ENCODE measurements around the gene ARHGEF10L. TPM values are rescaled to one million over a fixed set of nuclear protein-coding genes. Genes with fewer than 3 reads are reported as not detected.

The ARHGEF10L gene
- total RNA-seq, 5 donors from 2014 or later (not counting 1 experiment from before 2014, with no cell fraction given) = 0.12 to 0.30 (median 0.22) TPM; not detected in 2

GRCh38 chr1:17682400-17682799, 142.9 kb downstream of the ARHGEF10L start:
- 76% methylated on average over 2 of the region's 4 CpGs for WGBS (ENCODE audit: insufficient coverage)
- Histone ChIP-seq H3K27me3 (replicated peaks in 1 of 2; ENCODE audit: control insufficient read depth in 2 of 2, extremely low read depth in 1 of 2, insufficient read depth in 2 of 2, low read length in 1 of 2) (peaks cover 0 to 25% of the 10 kb centered on the region in 2 experiments), H3K4me3 (ENCODE audit: control insufficient read depth in 1 of 2, extremely low read depth in 1 of 2, low read length in 1 of 2) (no peak overlapping the region), H3K4me1 (ENCODE audit: control insufficient read depth in 1 of 2, extremely low read depth in 1 of 2, insufficient read depth in 2 of 2, low read length in 2 of 2) (no peaks in the 10 kb centered on the region), H3K36me3 (ENCODE audit: control insufficient read depth in 2 of 2, extremely low read depth in 1 of 2, insufficient read depth in 1 of 2, low read length in 1 of 2) (no peaks in the 10 kb centered on the region), H3K9me3 (no peaks in the 10 kb centered on the region), H3K27ac (ENCODE audit: low read length) (no peak overlapping the region)
- no peaks in the 10 kb centered on the region for H3K36me3 Mint-ChIP-seq
- DNase-seq (no peak), ATAC-seq (replicated peaks in 1 of 4) (no peak)
- H3K4me3 Mint-ChIP-seq = no peak overlapping the region
- ChIA-PET CTCF (interaction anchor here (0.6 to 0.7 kb wide), 2 partner anchors 13 to 29 kb away, joined by 3 read pairs; no protein-coding TSS in a partner anchor), POLR2A (no interaction called here)
- no peak overlapping the region for H3K27ac Mint-ChIP-seq
- no peaks in the 10 kb centered on the region for H3K4me1 Mint-ChIP-seq
- peaks cover 16 to 28% of the 10 kb centered on the region in 2 donors for H3K27me3 Mint-ChIP-seq
- H3K9me3 Mint-ChIP-seq = no peaks in the 10 kb centered on the region

GRCh38 chr1:17683598-17683997, 144.1 kb downstream of the ARHGEF10L start:
- no peak overlapping the region for H3K27ac ChIP-seq (ENCODE audit: low read length)
- H3K4me1 Mint-ChIP-seq = no peaks in the 10 kb centered on the region

DNA sequence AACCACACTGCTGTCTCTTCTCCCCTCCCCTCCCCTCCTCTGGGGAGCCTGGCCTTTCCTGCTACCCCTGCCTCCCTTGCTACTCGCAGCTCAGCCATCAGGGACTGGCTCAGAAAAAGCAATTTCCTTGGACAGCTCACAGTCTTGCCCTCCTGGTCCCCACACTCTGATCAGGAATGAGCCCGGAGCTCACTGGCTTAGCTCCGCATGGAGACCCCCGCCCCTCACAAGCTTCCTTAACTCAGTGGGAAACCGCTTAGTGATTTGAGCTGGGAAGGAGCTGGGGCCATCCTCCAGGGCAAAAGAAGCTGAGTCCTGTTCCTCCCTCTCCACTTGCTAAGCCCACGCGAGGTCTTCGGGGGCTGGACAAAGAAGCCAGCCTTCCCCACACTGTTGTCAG, 145.3 kb downstream of the ARHGEF10L start:
- 73% methylated on average over 7 of the region's 8 CpGs for WGBS (ENCODE audit: insufficient coverage)
- no peak for DNase-seq
- no peak overlapping the region for H3K4me3 ChIP-seq (ENCODE audit: control insufficient read depth in 1 of 2, extremely low read depth in 1 of 2, low read length in 1 of 2)
- no peaks in the 10 kb centered on the region for H3K36me3 ChIP-seq (ENCODE audit: control insufficient read depth in 2 of 2, extremely low read depth in 1 of 2, insufficient read depth in 1 of 2, low read length in 1 of 2)
- Mint-ChIP-seq H3K36me3 (no peaks in the 10 kb centered on the region), H3K4me3 (no peak overlapping the region), H3K4me1 (no peaks in the 10 kb centered on the region), H3K27ac (no peak overlapping the region), H3K9me3 (no peaks in the 10 kb centered on the region), H3K27me3 (peaks cover 16 to 25% of the 10 kb centered on the region in 2 donors)
- CTCF ChIA-PET = no interaction called here
- POLR2A ChIA-PET = no interaction called here
- H3K9me3 ChIP-seq = no peaks in the 10 kb centered on the region
- H3K27ac ChIP-seq (ENCODE audit: low read length) = no peak overlapping the region
- ATAC-seq (replicated peaks in 1 of 4) = no peak
- peaks cover 0 to 28% of the 10 kb centered on the region in 2 experiments for H3K27me3 ChIP-seq (replicated peaks in 1 of 2; ENCODE audit: control insufficient read depth in 2 of 2, extremely low read depth in 1 of 2, insufficient read depth in 2 of 2, low read length in 1 of 2)
- H3K4me1 ChIP-seq (ENCODE audit: control insufficient read depth in 1 of 2, extremely low read depth in 1 of 2, insufficient read depth in 2 of 2, low read length in 2 of 2) = no peaks in the 10 kb centered on the region

More at GRCh38 chr1:17683598-17683997, 144.1 kb downstream of the ARHGEF10L start:
- H3K27me3 ChIP-seq (replicated peaks in 1 of 2; ENCODE audit: control insufficient read depth in 2 of 2, extremely low read depth in 1 of 2, insufficient read depth in 2 of 2, low read length in 1 of 2) = peaks cover 0 to 31% of the 10 kb centered on the region in 2 experiments
- no peaks in the 10 kb centered on the region for H3K36me3 ChIP-seq (ENCODE audit: control insufficient read depth in 2 of 2, extremely low read depth in 1 of 2, insufficient read depth in 1 of 2, low read length in 1 of 2)
- Mint-ChIP-seq H3K27ac (no peak overlapping the region), H3K4me3 (no peak overlapping the region), H3K36me3 (no peaks in the 10 kb centered on the region), H3K27me3 (peaks cover 16 to 27% of the 10 kb centered on the region in 2 donors), H3K9me3 (no peaks in the 10 kb centered on the region)
- CTCF ChIA-PET = no interaction called here
- no peaks in the 10 kb centered on the region for H3K4me1 ChIP-seq (ENCODE audit: control insufficient read depth in 1 of 2, extremely low read depth in 1 of 2, insufficient read depth in 2 of 2, low read length in 2 of 2)
- POLR2A ChIA-PET = no interaction called here
- DNase-seq (no peak), ATAC-seq (replicated peaks in 1 of 4) (no peak)
- no peaks in the 10 kb centered on the region for H3K9me3 ChIP-seq
- WGBS (ENCODE audit: insufficient coverage) = 87% methylated on average over 11 of the region's 11 CpGs
- no peak overlapping the region for H3K4me3 ChIP-seq (ENCODE audit: control insufficient read depth in 1 of 2, extremely low read depth in 1 of 2, low read length in 1 of 2)

- H3K4me3 Mint-ChIP-seq = no peak overlapping the region
- no peak for ATAC-seq (replicated peaks in 1 of 4)
- H3K36me3 ChIP-seq (ENCODE audit: control insufficient read depth in 2 of 2, extremely low read depth in 1 of 2, insufficient read depth in 1 of 2, low read length in 1 of 2) = no peaks in the 10 kb centered on the region
These were observed 146.8 kb downstream of the ARHGEF10L start for GRCh38 chr1:17686258-17686657.

GRCh38 chr1:17687145-17687544, 147.6 kb downstream of the ARHGEF10L start:
- DNase-seq = no peak
- Mint-ChIP-seq H3K27me3 (peaks cover 13 to 21% of the 10 kb centered on the region in 2 donors), H3K4me1 (no peaks in the 10 kb centered on the region), H3K4me3 (no peak overlapping the region), H3K36me3 (no peaks in the 10 kb centered on the region), H3K9me3 (no peaks in the 10 kb centered on the region), H3K27ac (no peak overlapping the region)
- WGBS (ENCODE audit: insufficient coverage) = 79% methylated on average over 7 of the region's 7 CpGs
- Histone ChIP-seq H3K4me3 (ENCODE audit: control insufficient read depth in 1 of 2, extremely low read depth in 1 of 2, low read length in 1 of 2) (no peak overlapping the region), H3K27ac (ENCODE audit: low read length) (no peak overlapping the region), H3K36me3 (ENCODE audit: control insufficient read depth in 2 of 2, extremely low read depth in 1 of 2, insufficient read depth in 1 of 2, low read length in 1 of 2) (no peaks in the 10 kb centered on the region), H3K27me3 (replicated peaks in 1 of 2; ENCODE audit: control insufficient read depth in 2 of 2, extremely low read depth in 1 of 2, insufficient read depth in 2 of 2, low read length in 1 of 2) (peaks cover 0 to 29% of the 10 kb centered on the region in 2 experiments), H3K9me3 (no peaks in the 10 kb centered on the region), H3K4me1 (ENCODE audit: control insufficient read depth in 1 of 2, extremely low read depth in 1 of 2, insufficient read depth in 2 of 2, low read length in 2 of 2) (no peaks in the 10 kb centered on the region)
- ATAC-seq (replicated peaks in 1 of 4) = no peak
- ChIA-PET POLR2A (no interaction called here), CTCF (no interaction called here)

More at GRCh38 chr1:17686258-17686657, 146.8 kb downstream of the ARHGEF10L start:
- Histone ChIP-seq H3K4me1 (ENCODE audit: control insufficient read depth in 1 of 2, extremely low read depth in 1 of 2, insufficient read depth in 2 of 2, low read length in 2 of 2) (no peaks in the 10 kb centered on the region), H3K9me3 (no peaks in the 10 kb centered on the region), H3K27me3 (replicated peaks in 1 of 2; ENCODE audit: control insufficient read depth in 2 of 2, extremely low read depth in 1 of 2, insufficient read depth in 2 of 2, low read length in 1 of 2) (peaks cover 0 to 31% of the 10 kb centered on the region in 2 experiments), H3K4me3 (ENCODE audit: control insufficient read depth in 1 of 2, extremely low read depth in 1 of 2, low read length in 1 of 2) (no peak overlapping the region), H3K27ac (ENCODE audit: low read length) (no peak overlapping the region)
- POLR2A ChIA-PET = no interaction called here
- Mint-ChIP-seq H3K4me1 (no peaks in the 10 kb centered on the region), H3K27me3 (peaks cover 16 to 25% of the 10 kb centered on the region in 2 donors), H3K9me3 (no peaks in the 10 kb centered on the region), H3K36me3 (no peaks in the 10 kb centered on the region), H3K27ac (no peak overlapping the region)
- CTCF ChIA-PET = no interaction called here
- no peak for DNase-seq
- whole genome bisulfite sequencing (ENCODE audit: insufficient coverage) = 63% methylated on average over 7 of the region's 7 CpGs

DNA sequence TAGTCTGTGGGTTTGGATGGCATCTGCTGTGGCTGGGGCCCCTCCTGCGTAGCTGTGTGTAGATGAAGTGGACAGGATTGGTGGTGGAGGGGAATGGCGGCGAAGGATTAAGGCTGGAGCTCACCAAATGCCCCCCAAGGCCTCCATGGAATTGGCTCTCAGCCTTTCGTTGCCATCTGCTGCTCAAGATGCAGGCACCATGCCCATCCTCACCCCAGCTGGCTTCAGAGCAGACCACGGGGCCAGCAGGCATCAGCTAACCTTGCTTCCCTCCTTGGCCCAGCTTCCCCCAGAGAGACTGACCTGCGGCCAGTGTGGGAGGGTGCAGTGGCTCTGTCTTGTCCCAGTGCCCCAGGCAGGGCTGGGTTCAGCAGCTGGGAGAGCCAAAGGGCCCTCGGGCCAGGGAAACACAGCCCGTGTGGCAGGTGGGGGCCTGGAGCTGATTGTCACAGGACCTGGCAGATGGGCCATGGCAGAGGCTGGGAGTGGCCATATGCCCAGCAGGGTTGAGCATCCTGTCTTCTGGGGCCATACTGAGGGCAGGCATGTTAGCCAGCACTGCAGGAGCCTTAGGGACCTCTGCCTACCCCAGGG, 148.8 kb downstream of the ARHGEF10L start:
- H3K27ac ChIP-seq (ENCODE audit: low read length) = no peak overlapping the region
- no peaks in the 10 kb centered on the region for H3K9me3 Mint-ChIP-seq
- no peak overlapping the region for H3K4me3 ChIP-seq (ENCODE audit: control insufficient read depth in 1 of 2, extremely low read depth in 1 of 2, low read length in 1 of 2)
- H3K36me3 Mint-ChIP-seq = no peaks in the 10 kb centered on the region
- H3K4me1 Mint-ChIP-seq = peaks cover 0 to 4% (median 0%) of the 10 kb centered on the region in 3 donors
- H3K9me3 ChIP-seq = no peaks in the 10 kb centered on the region
- peaks cover 19 to 26% of the 10 kb centered on the region in 2 donors for H3K27me3 Mint-ChIP-seq
- DNase-seq (no peak), ATAC-seq (replicated peaks in 1 of 4) (no peak)
- no peaks in the 10 kb centered on the region for H3K4me1 ChIP-seq (ENCODE audit: control insufficient read depth in 1 of 2, extremely low read depth in 1 of 2, insufficient read depth in 2 of 2, low read length in 2 of 2)
- H3K4me3 Mint-ChIP-seq = no peak overlapping the region
- 74% methylated on average over 3 of the region's 8 CpGs for WGBS (ENCODE audit: insufficient coverage)
- H3K36me3 ChIP-seq (ENCODE audit: control insufficient read depth in 2 of 2, extremely low read depth in 1 of 2, insufficient read depth in 1 of 2, low read length in 1 of 2) = no peaks in the 10 kb centered on the region
- H3K27ac Mint-ChIP-seq = no peak overlapping the region
- ChIA-PET CTCF (no interaction called here), POLR2A (no interaction called here)
- H3K27me3 ChIP-seq (replicated peaks in 1 of 2; ENCODE audit: control insufficient read depth in 2 of 2, extremely low read depth in 1 of 2, insufficient read depth in 2 of 2, low read length in 1 of 2) = peaks cover 0 to 34% of the 10 kb centered on the region in 2 experiments
